Measurements from ENCODE around the gene TAC3.

TAC3 gene

GRCh38 chr12:56987551-56988053 lies 28.7 kb downstream of the TAC3 start:
- no peak for TF ChIP-seq GATA3 (IDR thresholded peaks at IDR 0.05; ENCODE audit: low read depth, low read length)
- no peak for TF ChIP-seq GATA2 (IDR thresholded peaks at IDR 0.05; ENCODE audit: low read depth, low read length)

GRCh38 chr12:56987011-56987410 lies 29.3 kb downstream of the TAC3 start:
- TF ChIP-seq GATA3 (IDR thresholded peaks at IDR 0.05; ENCODE audit: low read depth, low read length) = no peak
- no peak for TF ChIP-seq GATA2 (IDR thresholded peaks at IDR 0.05; ENCODE audit: low read depth, low read length)

GRCh38 chr12:56983386-56983785 lies 32.9 kb downstream of the TAC3 start:
- no peak for TF ChIP-seq GATA3 (IDR thresholded peaks at IDR 0.05; ENCODE audit: low read depth, low read length)
- no peak for TF ChIP-seq GATA2 (IDR thresholded peaks at IDR 0.05; ENCODE audit: low read depth, low read length)

GRCh38 chr12:56980941-56981530 lies 35.3 kb downstream of the TAC3 start:
- TF ChIP-seq GATA3 (IDR thresholded peaks at IDR 0.05; ENCODE audit: low read depth, low read length) = no peak
- TF ChIP-seq GATA2 (IDR thresholded peaks at IDR 0.05; ENCODE audit: low read depth, low read length) = no peak

GRCh38 chr12:56980268-56980667 lies 36.1 kb downstream of the TAC3 start:
- TF ChIP-seq GATA3 (IDR thresholded peaks at IDR 0.05; ENCODE audit: low read depth, low read length) (no peak), GATA2 (IDR thresholded peaks at IDR 0.05; ENCODE audit: low read depth, low read length) (no peak)

- TF ChIP-seq GATA3 (IDR thresholded peaks at IDR 0.05; ENCODE audit: low read depth, low read length) (no peak), GATA2 (IDR thresholded peaks at IDR 0.05; ENCODE audit: low read depth, low read length) (no peak)
Measured at GRCh38 chr12:56979628-56980027, 36.7 kb downstream of the TAC3 start.

GRCh38 chr12:56978397-56979138 lies 37.8 kb downstream of the TAC3 start:
- TF ChIP-seq GATA2 (IDR thresholded peaks at IDR 0.05; ENCODE audit: low read depth, low read length) (no peak), GATA3 (IDR thresholded peaks at IDR 0.05; ENCODE audit: low read depth, low read length) (no peak)

Data from SH-SY5Y (cell line).